NCI-H526 (cell line): ENCODE measurements around the gene SLCO2B1.

Source experiments
- DNase-seq, 2 experiments: peaks; one replicate each; lab custom pipeline; 2025; lab: John Stamatoyannopoulos, UW

The SLCO2B1 gene

GRCh38 chr11:75145196-75145971, 5.5 kb upstream of the SLCO2B1 start:
- no peak for DNase-seq

- no peak for DNase-seq
These were observed 4.9 kb upstream of the SLCO2B1 start for GRCh38 chr11:75145972-75146519.

GRCh38 chr11:75146711-75147110, 4.2 kb upstream of the SLCO2B1 start:
- no peak for DNase-seq

- no peak for DNase-seq
These were observed 3.6 kb upstream of the SLCO2B1 start for GRCh38 chr11:75147191-75147874.

GRCh38 chr11:75147875-75148263, 3.0 kb upstream of the SLCO2B1 start:
- DNase-seq, result no peak

- no peak for DNase-seq
These were observed 2.4 kb upstream of the SLCO2B1 start for GRCh38 chr11:75148436-75148983.

- no peak for DNase-seq
These were observed 991 bp upstream of the SLCO2B1 start for GRCh38 chr11:75149766-75150465.

- DNase-seq, result no peak
These were observed 590 bp downstream of the SLCO2B1 start for GRCh38 chr11:75151346-75152047.

- no peak for DNase-seq
These were observed 1.2 kb downstream of the SLCO2B1 start for GRCh38 chr11:75152090-75152489.

- no peak for DNase-seq
These were observed 1.9 kb downstream of the SLCO2B1 start for GRCh38 chr11:75152651-75153427.

GRCh38 chr11:75154646-75155569, 4.0 kb downstream of the SLCO2B1 start:
- no peak for DNase-seq

- no peak for DNase-seq
These were observed 4.9 kb downstream of the SLCO2B1 start for GRCh38 chr11:75155570-75156422.

GRCh38 chr11:75158241-75158640, 7.3 kb downstream of the SLCO2B1 start:
- DNase-seq, result no peak

- no peak for DNase-seq
These were observed 7.8 kb downstream of the SLCO2B1 start for GRCh38 chr11:75158696-75159150.

GRCh38 chr11:75159151-75159953, 8.4 kb downstream of the SLCO2B1 start:
- peak in 1 of 2 experiments; percentile 36 for DNase-seq

- DNase-seq, result no peak
These were observed 9.4 kb downstream of the SLCO2B1 start for GRCh38 chr11:75160220-75160757.

GRCh38 chr11:75160880-75161279, 10.0 kb downstream of the SLCO2B1 start:
- no peak for DNase-seq
